Parathyroid adenoma (tissue), 2 donors: ENCODE results near the gene SIAH3.

ENCODE experiments used
- H2AFZ ChIP-seq: fragments of 300-600 bp; sonication (generic); one replicate; pipeline ENCODE4 v1.7.0; 2017; ENCODE audit warnings: antibody characterized with exemption, mild to moderate bottlenecking
- H3K27ac ChIP-seq: fragments of 300-600 bp; sonication (generic); one replicate; pipeline ENCODE4 v1.7.0; 2017
- H3K27me3 ChIP-seq: fragments of 300-600 bp; sonication (generic); one replicate; pipeline ENCODE4 v1.7.0; 2017; ENCODE audit warnings: low read length; ENCODE audit not compliant: control insufficient read depth, insufficient read depth
- H3K36me3 ChIP-seq: fragments of 300-600 bp; sonication (generic); one replicate; pipeline ENCODE4 v1.7.0; 2017; ENCODE audit warnings: low read length; ENCODE audit not compliant: control insufficient read depth, insufficient read depth
- H3K4me1 ChIP-seq: fragments of 300-600 bp; sonication (generic); one replicate; pipeline ENCODE4 v1.7.0; 2017; ENCODE audit warnings: control low read depth
- H3K4me2 ChIP-seq: fragments of 300-600 bp; sonication (generic); one replicate; pipeline ENCODE4 v1.7.0; 2017; ENCODE audit warnings: low read length
- H3K4me3 ChIP-seq: fragments of 300-600 bp; sonication (generic); one replicate; pipeline ENCODE4 v1.7.0; 2017; ENCODE audit warnings: low read depth, low read length
- H3K79me2 ChIP-seq: fragments of 300-600 bp; sonication (generic); one replicate; pipeline ENCODE4 v1.7.0; 2017; ENCODE audit warnings: control low read depth
- H3K9ac ChIP-seq: fragments of 300-600 bp; sonication (generic); one replicate; pipeline ENCODE4 v1.7.0; 2017; ENCODE audit warnings: mild to moderate bottlenecking
- H3K9me3 ChIP-seq: fragments of 300-600 bp; sonication (generic); one replicate; pipeline ENCODE4 v1.7.0; 2017; ENCODE audit warnings: low read length; ENCODE audit not compliant: control insufficient read depth
- TF ChIP-seq, protein P1 (sequence below): fragments of 300-600 bp; sonication (generic); IDR thresholded peaks from one replicate; pipeline ENCODE4 v1.7.0; 2017; ENCODE audit warnings: antibody characterized with exemption, mild to moderate bottlenecking
- donor health status: primary hyperparathyroidism.

Gene SIAH3

DNA sequence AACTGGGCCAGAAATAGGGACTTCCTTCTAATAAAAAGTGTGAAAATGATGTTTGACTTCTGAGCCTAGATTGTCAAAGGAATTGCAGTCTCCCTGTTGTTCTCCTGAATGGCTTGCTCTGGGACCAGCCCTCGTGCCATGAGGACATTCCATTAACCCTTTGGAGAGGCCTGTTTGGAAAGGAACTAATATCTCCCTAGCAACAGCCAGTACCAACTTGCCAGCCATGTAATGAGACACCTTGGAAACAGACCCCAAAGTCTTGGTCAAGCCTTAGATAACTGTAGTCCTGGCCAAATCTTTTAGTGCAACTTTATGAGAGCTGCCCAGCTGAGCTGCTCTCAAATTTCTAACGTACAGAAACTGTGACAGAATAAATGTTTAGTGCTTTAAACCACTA lies 8.2 kb upstream of the SIAH3 start:
- Histone ChIP-seq H3K9me3 (no peaks in the 10 kb centered on the region), H3K27ac (no peak overlapping the region), H3K36me3 (no peaks in the 10 kb centered on the region), H3K4me1 (no peaks in the 10 kb centered on the region), H3K9ac (no peak overlapping the region), H3K4me2 (no peak overlapping the region), H3K4me3 (no peak overlapping the region), H3K27me3 (no peaks in the 10 kb centered on the region), H3K79me2 (no peaks in the 10 kb centered on the region), H2AFZ (no peak overlapping the region)
- TF ChIP-seq, protein P1, sequence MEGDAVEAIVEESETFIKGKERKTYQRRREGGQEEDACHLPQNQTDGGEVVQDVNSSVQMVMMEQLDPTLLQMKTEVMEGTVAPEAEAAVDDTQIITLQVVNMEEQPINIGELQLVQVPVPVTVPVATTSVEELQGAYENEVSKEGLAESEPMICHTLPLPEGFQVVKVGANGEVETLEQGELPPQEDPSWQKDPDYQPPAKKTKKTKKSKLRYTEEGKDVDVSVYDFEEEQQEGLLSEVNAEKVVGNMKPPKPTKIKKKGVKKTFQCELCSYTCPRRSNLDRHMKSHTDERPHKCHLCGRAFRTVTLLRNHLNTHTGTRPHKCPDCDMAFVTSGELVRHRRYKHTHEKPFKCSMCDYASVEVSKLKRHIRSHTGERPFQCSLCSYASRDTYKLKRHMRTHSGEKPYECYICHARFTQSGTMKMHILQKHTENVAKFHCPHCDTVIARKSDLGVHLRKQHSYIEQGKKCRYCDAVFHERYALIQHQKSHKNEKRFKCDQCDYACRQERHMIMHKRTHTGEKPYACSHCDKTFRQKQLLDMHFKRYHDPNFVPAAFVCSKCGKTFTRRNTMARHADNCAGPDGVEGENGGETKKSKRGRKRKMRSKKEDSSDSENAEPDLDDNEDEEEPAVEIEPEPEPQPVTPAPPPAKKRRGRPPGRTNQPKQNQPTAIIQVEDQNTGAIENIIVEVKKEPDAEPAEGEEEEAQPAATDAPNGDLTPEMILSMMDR, result no peak

DNA sequence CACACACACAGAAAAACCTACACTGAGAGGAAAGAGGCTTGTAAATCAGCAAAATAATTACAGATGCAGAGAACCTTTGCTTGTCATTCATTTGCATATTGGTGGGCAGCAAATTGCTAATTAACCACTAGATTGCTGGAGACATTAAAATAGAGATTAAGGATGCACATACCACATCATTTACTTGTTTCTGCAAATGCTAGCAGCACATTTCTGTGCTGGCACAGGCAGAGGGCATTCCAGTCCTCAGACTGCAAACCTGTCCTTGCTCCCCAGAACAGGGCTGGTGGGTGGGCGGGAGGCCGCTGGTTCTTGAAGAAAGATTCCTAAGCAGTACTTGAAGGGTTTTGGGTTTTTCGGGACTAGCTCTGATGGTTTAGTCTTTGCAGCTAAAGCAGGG lies 941 bp upstream of the SIAH3 start:
- H2AFZ ChIP-seq, result no peak overlapping the region
- H3K9me3 ChIP-seq, result no peaks in the 10 kb centered on the region
- TF ChIP-seq, protein P1, result no peak
- no peak overlapping the region for H3K4me2 ChIP-seq
- no peak overlapping the region for H3K9ac ChIP-seq
- H3K27ac ChIP-seq, result no peak overlapping the region
- no peaks in the 10 kb centered on the region for H3K27me3 ChIP-seq
- H3K4me1 ChIP-seq, result no peaks in the 10 kb centered on the region
- no peaks in the 10 kb centered on the region for H3K79me2 ChIP-seq
- H3K36me3 ChIP-seq, result no peaks in the 10 kb centered on the region
- H3K4me3 ChIP-seq, result no peak overlapping the region

DNA sequence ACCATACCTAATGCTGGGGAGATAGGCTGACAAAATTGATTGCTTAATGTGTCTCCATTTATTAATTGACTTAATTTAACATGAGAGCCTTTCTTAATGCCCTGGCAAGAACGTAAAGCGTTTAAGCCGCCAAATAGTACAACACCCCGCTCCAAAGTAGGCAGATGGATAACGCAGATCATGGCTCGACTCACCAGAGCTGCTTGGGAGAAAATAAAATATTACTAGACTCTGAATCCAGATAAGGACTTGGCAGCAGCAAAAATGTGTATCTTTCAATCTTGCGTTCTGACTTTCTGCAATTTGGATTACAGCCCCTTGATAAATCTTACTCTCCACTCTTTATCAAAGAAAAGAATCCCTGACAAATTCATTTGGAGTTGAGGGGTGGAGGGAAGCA lies 403 bp upstream of the SIAH3 start:
- Histone ChIP-seq H3K4me3 (peak overlapping the region; percentile 32), H3K79me2 (no peaks in the 10 kb centered on the region), H3K9me3 (no peaks in the 10 kb centered on the region), H3K4me1 (no peaks in the 10 kb centered on the region), H2AFZ (no peak overlapping the region), H3K27ac (no peak overlapping the region), H3K27me3 (no peaks in the 10 kb centered on the region), H3K4me2 (peak overlapping the region; percentile 90), H3K9ac (no peak overlapping the region), H3K36me3 (no peaks in the 10 kb centered on the region)
- TF ChIP-seq, protein P1, result no peak

DNA sequence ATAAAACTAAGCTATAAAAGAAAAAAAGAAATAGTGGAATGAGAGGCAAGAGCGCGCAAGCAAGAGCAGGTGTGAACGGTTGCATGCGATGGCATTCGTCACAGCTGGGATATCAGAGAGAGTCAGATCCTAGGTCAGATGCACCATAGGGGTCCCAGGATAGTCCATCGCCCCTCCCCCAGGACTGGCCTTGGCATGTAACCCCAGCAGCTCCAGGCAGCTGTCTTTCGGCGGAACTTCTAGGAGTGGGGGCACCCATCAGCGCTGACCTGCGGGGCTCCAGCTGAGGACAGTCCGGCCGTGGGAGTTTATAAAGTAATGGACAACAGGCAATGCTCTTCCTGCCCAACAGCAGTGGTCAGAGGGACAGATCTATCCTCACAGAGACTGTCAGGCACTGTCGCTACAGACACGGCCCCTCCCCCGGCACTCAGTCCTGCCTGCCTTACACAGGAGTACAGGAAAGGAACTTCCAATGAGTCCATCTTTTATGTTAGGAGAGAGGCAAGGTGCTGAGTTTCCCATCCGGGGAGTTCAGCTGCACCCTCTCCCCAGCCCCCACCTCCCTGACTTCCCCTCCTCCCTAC lies 1.4 kb downstream of the SIAH3 start:
- Histone ChIP-seq H3K4me3 (no peak overlapping the region), H3K4me2 (peak overlapping the region; percentile 90), H2AFZ (no peak overlapping the region), H3K9me3 (no peaks in the 10 kb centered on the region), H3K27me3 (no peaks in the 10 kb centered on the region), H3K79me2 (no peaks in the 10 kb centered on the region), H3K36me3 (no peaks in the 10 kb centered on the region), H3K4me1 (no peaks in the 10 kb centered on the region), H3K9ac (no peak overlapping the region), H3K27ac (no peak overlapping the region)
- TF ChIP-seq, protein P1, result no peak

DNA sequence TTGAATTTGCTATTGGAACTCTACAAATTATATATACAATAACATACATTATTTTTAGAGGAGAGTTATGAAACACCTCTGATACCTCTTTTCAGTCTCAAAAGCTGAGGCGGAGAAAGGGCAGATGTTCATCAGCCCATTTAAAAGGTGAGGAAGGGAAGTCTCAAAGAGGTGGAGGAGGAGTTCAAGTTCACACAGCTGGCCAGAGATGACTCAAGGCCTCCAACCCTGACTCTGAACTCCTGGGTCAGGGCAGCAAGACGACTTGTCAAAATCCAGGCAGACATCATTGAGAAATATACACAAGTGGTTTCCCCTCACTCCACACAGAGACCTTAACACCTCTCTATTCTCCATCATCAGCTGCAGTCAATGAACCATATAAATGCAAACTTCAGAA lies 2.1 kb downstream of the SIAH3 start:
- H3K9ac ChIP-seq, result no peak overlapping the region
- TF ChIP-seq, protein P1, result no peak
- no peaks in the 10 kb centered on the region for H3K4me1 ChIP-seq
- no peaks in the 10 kb centered on the region for H3K9me3 ChIP-seq
- no peak overlapping the region for H3K27ac ChIP-seq
- no peaks in the 10 kb centered on the region for H3K36me3 ChIP-seq
- H3K79me2 ChIP-seq, result no peaks in the 10 kb centered on the region
- H3K4me2 ChIP-seq, result no peak overlapping the region
- H3K4me3 ChIP-seq, result no peak overlapping the region
- H2AFZ ChIP-seq, result no peak overlapping the region
- H3K27me3 ChIP-seq, result no peaks in the 10 kb centered on the region
